Inflammatory macrophage treated with lipopolysaccharide for 4 hours (primary cell): ENCODE results near the gene PRICKLE1.
A peak's percentile ranks its signal among the peaks of the same experiment; 100 is the strongest.

Experiments used
- DNase-seq: peaks from one replicate; pipeline ENCODE4 v3.0.0-alpha.2; 2020

PRICKLE1 gene

GRCh38 chr12:42446761-42447160, 142.8 kb downstream of the PRICKLE1 start:
- no peak for DNase-seq

DNA sequence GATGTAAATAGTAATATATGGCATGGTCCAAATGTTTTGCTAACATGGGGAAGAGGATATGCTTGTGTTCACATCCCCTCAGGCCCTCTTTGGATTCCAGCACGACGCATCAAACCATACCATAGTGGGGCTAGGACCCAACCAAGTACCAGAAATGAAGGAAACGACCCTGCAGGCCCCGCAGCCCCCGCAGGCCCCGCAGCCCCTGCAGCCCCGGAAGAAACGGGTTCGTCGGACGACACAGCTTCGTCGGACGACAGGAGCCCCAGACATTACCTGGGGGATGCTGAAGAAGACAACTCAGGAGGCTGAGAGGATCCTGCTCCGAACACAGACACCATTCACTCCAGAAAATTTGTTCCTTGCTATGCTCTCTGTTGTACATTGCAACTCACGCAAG, 143.7 kb downstream of the PRICKLE1 start:
- DNase-seq, result no peak

GRCh38 chr12:42444192-42444943, 145.2 kb downstream of the PRICKLE1 start:
- DNase-seq, result no peak

DNA sequence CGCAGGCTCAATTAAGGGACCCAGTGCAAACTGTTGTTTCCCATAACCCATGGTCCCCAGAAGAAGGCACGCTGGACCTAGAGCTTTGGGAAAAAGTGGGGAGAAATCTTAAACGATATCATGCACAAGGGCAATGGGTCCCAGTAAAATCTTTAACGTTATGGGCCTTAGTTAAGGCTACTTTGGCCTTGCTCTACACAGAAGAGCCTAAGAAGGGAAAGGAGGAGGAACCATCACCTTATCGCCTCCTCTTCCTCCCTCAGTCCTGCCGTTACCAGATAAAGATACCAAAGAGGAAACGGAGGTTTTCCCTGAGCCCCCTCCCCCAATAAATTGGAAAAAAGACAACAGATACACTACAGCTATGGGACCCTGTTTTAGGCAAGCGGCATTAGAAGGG, 146.7 kb downstream of the PRICKLE1 start:
- DNase-seq, result no peak

DNA sequence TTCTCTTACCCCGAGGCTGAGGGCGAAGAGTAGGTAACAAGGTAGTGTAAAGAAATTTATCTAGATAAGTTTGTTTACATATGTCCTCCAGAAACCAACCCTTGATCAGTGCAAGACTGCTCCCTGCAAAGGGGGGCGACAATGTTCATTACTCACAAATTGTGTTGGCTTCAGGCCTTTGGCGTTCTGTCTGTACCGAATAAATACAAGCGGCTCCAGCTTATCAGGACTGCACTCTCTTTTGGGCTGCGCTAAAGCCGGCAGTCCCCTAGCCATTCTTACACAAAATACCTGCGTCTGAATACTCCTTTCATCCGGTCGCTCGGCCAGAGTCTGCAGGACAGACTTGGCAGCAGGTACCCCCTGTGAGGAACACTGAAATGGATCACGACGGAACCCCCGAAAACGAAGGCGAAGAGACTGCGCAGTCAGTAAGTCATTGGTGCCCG, 147.2 kb downstream of the PRICKLE1 start:
- DNase-seq, result no peak

GRCh38 chr12:42440608-42441007, 148.9 kb downstream of the PRICKLE1 start:
- DNase-seq, result no peak

DNA sequence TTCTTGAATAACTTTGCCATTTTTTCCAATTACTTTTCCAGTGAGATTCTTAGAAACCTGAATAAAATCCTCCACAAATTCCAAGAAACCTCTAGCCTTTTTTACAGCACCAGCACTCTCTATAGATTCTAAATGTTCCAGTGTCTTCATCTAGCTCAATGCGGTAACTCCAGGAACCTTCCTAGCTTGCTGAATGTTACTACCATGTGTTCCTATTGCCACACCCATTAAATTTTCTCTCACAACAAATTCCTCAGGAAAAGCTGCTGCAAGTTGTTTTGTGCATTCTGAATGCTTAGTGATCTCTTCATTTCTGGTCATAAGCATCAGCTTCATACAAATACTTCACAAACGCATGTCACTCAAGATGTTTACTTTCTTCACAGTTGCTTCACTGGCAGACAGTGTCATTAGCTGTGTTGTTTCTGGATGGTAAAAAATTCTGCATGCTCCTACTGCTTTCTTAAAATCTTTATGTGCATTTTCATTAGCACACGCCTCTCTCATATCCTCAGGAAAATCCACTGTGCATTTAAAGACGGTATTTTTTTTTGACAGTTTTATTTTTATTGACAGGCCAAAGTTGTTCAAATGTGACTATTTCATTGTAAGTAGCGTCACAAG, 156.9 kb downstream of the PRICKLE1 start:
- no peak for DNase-seq

- no peak for DNase-seq
These were observed 160.7 kb downstream of the PRICKLE1 start for GRCh38 chr12:42428850-42429249.

DNA sequence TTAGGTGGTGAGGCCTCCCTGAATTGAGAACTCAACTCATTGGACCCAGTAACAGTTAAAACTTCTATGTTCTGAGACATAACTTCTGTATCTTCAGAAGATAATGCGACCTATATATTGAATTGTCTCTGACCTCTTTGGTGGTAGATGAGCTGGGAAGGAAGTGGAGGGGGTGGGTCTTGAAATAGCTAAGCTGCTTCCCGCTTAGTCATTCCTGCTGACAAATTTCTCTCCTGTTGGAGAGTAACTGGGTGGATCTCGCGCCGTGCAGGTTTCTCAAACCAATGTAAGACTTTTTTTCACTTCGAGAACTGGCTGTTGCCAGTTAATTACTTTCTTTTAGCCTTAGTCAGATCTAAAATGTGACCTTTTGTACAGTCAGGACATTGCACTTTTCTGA, 162.8 kb downstream of the PRICKLE1 start:
- DNase-seq, result peak; percentile 22

DNA sequence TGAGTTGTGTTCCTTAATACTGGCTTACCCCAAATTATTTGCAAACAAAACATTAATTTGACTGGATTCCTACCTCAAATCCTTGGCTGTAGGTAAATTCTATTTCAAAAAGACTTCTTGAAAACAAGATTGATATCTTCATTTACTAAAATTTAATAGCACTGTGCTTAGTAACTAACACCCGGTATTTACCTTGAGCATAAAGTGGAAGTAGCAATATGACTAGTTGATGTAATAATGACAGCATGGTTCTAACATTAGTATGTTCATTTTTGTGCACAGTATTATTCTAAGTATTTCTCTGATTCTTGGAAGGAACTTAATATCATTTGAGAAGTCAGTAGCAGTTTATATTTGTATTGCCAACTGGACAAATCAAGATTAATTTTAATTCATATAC, 166.8 kb downstream of the PRICKLE1 start:
- DNase-seq, result peak; percentile 34

DNA sequence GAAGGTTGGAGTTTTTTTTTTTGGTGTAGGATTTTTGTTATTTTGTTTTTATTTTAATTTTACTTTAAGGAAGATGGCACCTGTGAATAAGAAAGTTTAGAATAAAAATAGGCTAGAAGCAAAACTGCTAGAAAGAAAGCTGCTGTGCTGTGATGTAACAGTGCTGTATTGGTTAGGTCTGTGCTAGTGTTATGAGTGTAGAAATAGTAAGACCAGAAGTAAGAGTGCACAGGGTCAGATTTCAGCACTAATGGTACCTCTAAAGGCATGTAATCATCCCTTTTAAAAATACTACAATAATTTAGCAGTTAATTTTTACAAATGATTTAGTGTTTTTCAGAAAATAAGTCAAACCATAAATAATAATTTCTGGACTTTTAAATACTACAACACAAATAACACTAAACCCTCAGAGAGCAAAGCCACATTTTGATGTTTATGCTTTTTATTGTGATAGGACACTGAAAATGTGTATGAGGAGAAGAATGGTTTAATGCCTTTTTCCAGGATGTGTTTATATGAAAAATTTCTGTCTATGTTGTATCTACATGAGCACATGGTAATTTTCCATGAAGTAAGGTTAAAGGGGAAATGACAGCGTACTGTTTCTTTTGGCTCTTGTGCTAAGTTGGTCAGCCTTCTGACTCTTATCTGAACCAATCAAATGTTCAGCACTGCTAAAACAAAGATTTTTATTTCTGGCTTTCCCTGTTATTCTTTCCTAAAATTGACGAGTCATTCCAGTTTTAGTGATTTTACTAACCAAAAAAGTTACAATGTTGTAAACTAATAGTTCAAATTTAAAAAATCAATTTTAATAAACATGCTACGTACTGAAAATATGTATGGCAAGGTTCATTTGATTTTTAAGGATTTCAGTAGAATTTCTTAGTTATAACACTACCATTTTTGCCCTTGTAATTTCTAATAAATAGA, 167.4 kb downstream of the PRICKLE1 start:
- DNase-seq, result peak; percentile 51

DNA sequence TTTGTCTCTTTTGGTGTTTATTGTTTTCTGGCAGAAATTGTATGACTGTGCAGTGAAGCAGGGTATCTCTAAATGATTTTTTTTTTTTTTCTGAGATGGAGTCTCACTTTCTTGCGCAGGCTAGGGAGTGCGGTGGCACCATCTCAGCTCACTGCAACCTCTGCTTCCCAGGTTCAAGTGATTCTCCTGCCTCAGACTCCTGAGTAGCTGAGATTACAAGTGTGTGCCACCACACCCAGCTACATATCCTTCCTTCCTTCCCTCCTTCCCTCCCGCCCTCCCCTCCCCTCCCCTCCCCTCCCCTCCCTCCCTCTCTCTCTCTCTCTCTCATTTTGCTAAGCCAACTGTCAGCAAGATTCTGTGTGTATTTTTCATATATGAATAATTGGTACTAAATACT, 169.2 kb downstream of the PRICKLE1 start:
- DNase-seq, result no peak

- DNase-seq, result no peak
These were observed 179.2 kb downstream of the PRICKLE1 start for GRCh38 chr12:42410340-42410739.

DNA sequence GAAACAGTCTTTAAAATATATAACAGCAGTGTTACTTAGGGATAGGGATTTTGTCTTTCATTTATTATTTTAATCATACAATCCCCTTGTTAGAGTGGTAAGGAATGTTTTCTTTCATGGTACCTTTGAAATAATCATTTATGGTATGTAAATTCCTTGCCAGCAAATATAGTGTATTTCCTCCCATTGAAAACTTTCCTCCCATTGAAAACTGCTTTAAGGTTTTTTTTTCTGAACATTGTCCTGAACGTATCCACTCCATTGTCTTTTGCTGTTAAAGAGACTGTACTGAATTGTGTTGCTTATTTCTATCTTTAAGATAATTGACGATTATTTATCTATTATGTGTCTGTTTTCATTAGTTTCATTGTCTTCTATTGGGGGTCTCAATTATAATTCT, 180.1 kb downstream of the PRICKLE1 start:
- no peak for DNase-seq

DNA sequence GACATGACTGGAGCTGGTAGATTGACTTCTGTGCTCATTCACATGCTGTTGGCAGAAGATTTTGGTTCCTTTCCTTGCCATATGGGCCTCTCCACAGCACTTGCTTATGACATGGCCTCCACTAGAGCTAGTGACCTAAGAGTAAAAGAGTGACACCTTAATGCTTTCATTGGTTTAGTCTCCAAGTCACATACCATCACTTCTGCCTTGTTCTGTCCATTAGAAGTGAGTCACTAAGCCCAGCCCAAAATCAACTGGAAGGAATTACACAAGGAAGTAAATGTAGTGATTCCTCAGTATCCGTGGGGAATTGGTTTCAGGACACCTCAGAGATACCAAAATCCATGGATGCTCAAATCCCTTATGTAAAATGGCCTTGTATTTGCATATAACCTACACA, 182.2 kb downstream of the PRICKLE1 start:
- DNase-seq, result no peak
